Measurements from ENCODE around the gene ASB18. TPM values are rescaled to one million over a fixed set of nuclear protein-coding genes. Genes with fewer than 3 reads are reported as not detected.

Gene ASB18
- total and polyA plus RNA-seq, 2 of the 8 experiments (the other 6 are each of a cell fraction or from before 2014, with no cell fraction given): not detected

DNA sequence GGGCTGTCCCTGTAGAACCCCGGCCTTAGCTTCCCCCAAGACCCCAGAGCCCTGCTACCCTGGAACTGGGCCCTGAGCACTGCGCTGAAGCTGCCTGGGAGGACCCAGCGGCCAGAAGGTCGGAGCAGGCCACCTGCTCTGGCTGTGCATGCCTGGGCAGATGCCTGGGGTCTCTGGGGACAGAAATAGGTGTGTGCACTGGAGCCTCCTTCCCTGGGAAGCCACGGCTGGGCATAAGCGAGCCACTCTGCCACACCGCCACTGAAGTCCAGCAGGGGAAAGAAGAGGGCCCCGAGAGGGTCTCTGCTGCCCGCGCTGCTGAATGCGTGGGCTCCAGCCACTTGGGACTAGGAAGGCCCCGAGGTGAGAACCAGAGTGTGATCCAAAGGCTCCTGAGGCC lies 102.7 kb downstream of the ASB18 start:
- no peak for DNase-seq (ENCODE audit: low read depth in 1 of 2, low spot score in 2 of 2)
- no peak overlapping the region for H3K9ac ChIP-seq (replicated peaks in 1 of 4; ENCODE audit: extremely low read depth in 1 of 4, low read depth in 3 of 4, low read length in 3 of 4)
- no peaks in the 10 kb centered on the region for H3K79me2 ChIP-seq (ENCODE audit: control insufficient read depth in 1 of 2, insufficient read depth in 2 of 2, low read length in 2 of 2)
- H3K4me1 ChIP-seq (replicated peaks in 1 of 4; ENCODE audit: control insufficient read depth in 3 of 4, insufficient read depth in 4 of 4, low read length in 3 of 4): peaks cover 4 to 54% (median 40%) of the 10 kb centered on the region in 4 experiments
- H2BK20ac ChIP-seq (ENCODE audit: low read length): peak overlapping the region; percentile 80; the same call in 1 of the 2 replicates
- H2AK5ac ChIP-seq (ENCODE audit: low read depth, low read length): peak overlapping the region; percentile 89; the same call in 1 of the 2 replicates
- no peak overlapping the region for H3K4ac ChIP-seq (replicated peaks; ENCODE audit: insufficient read length, low read depth, low read length)
- no peak overlapping the region; the same call in 1 of the 2 replicates for H4K8ac ChIP-seq (ENCODE audit: extremely low read depth, insufficient read depth, low read length)
- peak overlapping the region; percentile 97; the same call in 1 of the 2 replicates for H2BK5ac ChIP-seq (ENCODE audit: low read depth, low read length)
- no peak overlapping the region for H2AFZ ChIP-seq (ENCODE audit: low read length)
- no peaks in the 10 kb centered on the region; a peak in 1 of 8 replicates for H3K36me3 ChIP-seq (ENCODE audit: control insufficient read depth in 2 of 4, insufficient read depth in 4 of 4, low read length in 3 of 4)
- H3K27me3 ChIP-seq (replicated peaks in 1 of 4; ENCODE audit: control insufficient read depth in 3 of 4, extremely low read depth in 1 of 4, insufficient read depth in 3 of 4, low read length in 3 of 4): peaks cover 87 to 98% (median 95%) of the 10 kb centered on the region in 4 experiments
- H2BK12ac ChIP-seq (ENCODE audit: low read depth, low read length): peak overlapping the region; percentile 97; the same call in 1 of the 2 replicates
- no peak for FAIRE-seq
- H3K56ac ChIP-seq (replicated peaks; ENCODE audit: insufficient read length, low read depth, low read length): no peak overlapping the region
- peaks cover 18% of the 10 kb centered on the region; the same call in 1 of the 2 replicates for H3K23me2 ChIP-seq (ENCODE audit: low read depth, low read length)
- peak overlapping the region; percentile 4 for H4K91ac ChIP-seq (replicated peaks; ENCODE audit: insufficient read length, low read length)
- no peak overlapping the region for H3K23ac ChIP-seq (ENCODE audit: insufficient read length)
- peak overlapping the region; percentile 78 for H3K18ac ChIP-seq (ENCODE audit: extremely low read depth, low read length)
- POLR2A ChIA-PET (ENCODE audit: partially characterized antibody): interaction anchor here (1.1 to 6.3 kb wide), 4 partner anchors 9 to 65 kb away, joined by 3 to 54 read pairs (median 4); partner anchors contain the start of gene GBX2
- CTCF ChIA-PET (ENCODE audit: partially characterized antibody): interaction anchor here (0.6 to 3.1 kb wide), 6 partner anchors 9 to 383 kb away, joined by 3 to 44 read pairs (median 4); no protein-coding TSS in a partner anchor
- no peak overlapping the region for H2BK120ac ChIP-seq (replicated peaks; ENCODE audit: low read depth, low read length)
- TF ChIP-seq EZH2 (IDR thresholded peaks at IDR 0.05; ENCODE audit: low read depth, low read length, severe bottlenecking) (peak; percentile 35), RFX5 (IDR thresholded peaks at IDR 0.05; ENCODE audit: borderline replicate concordance, low read depth, low read length) (no peak)
- TF ChIP-seq, protein P1, sequence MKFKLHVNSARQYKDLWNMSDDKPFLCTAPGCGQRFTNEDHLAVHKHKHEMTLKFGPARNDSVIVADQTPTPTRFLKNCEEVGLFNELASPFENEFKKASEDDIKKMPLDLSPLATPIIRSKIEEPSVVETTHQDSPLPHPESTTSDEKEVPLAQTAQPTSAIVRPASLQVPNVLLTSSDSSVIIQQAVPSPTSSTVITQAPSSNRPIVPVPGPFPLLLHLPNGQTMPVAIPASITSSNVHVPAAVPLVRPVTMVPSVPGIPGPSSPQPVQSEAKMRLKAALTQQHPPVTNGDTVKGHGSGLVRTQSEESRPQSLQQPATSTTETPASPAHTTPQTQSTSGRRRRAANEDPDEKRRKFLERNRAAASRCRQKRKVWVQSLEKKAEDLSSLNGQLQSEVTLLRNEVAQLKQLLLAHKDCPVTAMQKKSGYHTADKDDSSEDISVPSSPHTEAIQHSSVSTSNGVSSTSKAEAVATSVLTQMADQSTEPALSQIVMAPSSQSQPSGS (IDR thresholded peaks at IDR 0.05; ENCODE audit: low read length): no peak
- no peaks in the 10 kb centered on the region for H3K79me1 ChIP-seq (ENCODE audit: low read depth, low read length)
- H3K4me3 ChIP-seq (ENCODE audit: extremely low read depth in 1 of 4, insufficient read depth in 2 of 4, low read depth in 3 of 4, low read length in 4 of 4): no peak overlapping the region
- H3K27ac ChIP-seq (ENCODE audit: low read depth, low read length): no peak overlapping the region
- peaks cover 14% of the 10 kb centered on the region in 2 experiments for H4K20me1 ChIP-seq (replicated peaks in 1 of 2; ENCODE audit: control insufficient read depth in 1 of 2, insufficient read depth in 2 of 2, low read length in 2 of 2)
- 52% methylated on average over 12 of the region's 12 CpGs; no CpG with 5 or more reads in 1 of the 2 experiments for WGBS, 2 experiments (ENCODE audit: extremely low coverage in 1 of 2, insufficient coverage in 1 of 2, insufficient read length in 1 of 2, insufficient replicate concordance in 2 of 2, low coverage in 1 of 2, low lambda C conversion rate in 2 of 2, missing lambda C conversion rate in 1 of 2)
- no peak overlapping the region for H4K5ac ChIP-seq (ENCODE audit: insufficient read length, low read depth, low read length)
- peak overlapping the region; percentile 81; the same call in 1 of the 2 replicates for H2BK15ac ChIP-seq (ENCODE audit: low read length)
- no peaks in the 10 kb centered on the region for H3K9me3 ChIP-seq (ENCODE audit: insufficient read depth in 2 of 2, low read depth in 1 of 2, low read length in 1 of 2)
- no peak overlapping the region for H3K14ac ChIP-seq (ENCODE audit: insufficient read length)
- no peak overlapping the region for H3K4me2 ChIP-seq (ENCODE audit: insufficient read depth in 1 of 2, low read depth in 2 of 2, low read length in 2 of 2)

Measured in H1 (cell line).